Activated CD4-positive, alpha-beta T cell treated with anti-CD3 and anti-CD28 coated beads for 48 hours (primary cell): Measurements from ENCODE around the gene ZNF135.

Source experiments
- DNase-seq: peaks from one replicate; pipeline ENCODE4 v3.0.0-alpha.2; 2020

Gene ZNF135

DNA sequence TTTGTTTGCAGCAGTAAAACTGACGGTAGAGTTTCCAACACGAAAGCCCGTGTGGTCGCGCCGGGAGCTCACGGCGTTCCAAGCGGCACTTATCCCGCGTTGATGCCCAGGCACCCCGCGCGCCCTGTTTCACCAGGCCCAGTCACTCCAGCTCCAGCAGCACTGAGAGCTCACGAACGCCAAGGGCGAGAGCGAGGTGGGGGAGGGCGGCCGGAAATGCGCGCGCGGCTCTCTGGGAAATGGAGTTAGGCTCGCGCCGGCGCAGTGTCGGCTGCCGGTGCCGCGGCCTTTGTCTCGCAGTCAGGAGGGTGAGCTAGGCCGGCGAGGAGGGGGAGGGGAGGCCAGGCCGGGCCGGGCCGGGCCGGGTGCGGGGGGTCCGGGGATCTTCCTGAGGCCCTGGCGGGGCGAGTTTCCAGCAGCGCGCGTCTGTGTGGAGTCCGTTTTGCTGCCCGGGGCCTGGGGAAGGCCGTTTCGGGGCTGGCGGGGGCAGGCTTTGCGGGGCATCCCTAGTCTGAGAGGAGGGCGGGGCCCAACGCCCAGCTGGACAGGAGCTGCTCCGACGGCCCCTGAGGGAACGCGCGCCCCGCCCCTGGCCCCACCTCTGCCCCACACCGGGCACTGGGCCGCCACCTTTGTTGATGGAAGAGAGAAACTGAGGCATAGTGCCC lies at the start of gene ZNF135:
Gene ZNF135 (plus strand): TSS at position 280 of the 668 bp plus-strand sequence. CDS start 721 bp downstream, outside the sequence.
- peak; percentile 73 for DNase-seq

DNA sequence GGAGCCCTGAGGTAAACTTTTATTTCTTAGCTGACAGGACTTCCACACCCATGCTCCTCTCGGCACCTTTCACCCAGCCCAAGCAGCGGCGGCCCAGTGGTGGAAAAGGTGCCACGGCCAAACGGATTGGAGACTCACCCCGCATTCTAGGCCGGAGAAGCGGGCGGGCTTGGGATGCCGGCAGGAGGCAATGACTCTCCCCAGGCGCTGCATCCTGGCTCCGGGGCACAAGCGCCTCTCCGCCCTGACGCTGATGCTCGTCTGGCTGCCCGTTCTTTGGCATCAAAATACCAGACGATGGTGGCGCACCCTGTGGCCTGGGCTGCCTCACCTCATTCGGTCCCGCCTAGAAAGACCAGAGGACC lies 49.8 kb upstream of the ZNF135 start:
- no peak for DNase-seq

DNA sequence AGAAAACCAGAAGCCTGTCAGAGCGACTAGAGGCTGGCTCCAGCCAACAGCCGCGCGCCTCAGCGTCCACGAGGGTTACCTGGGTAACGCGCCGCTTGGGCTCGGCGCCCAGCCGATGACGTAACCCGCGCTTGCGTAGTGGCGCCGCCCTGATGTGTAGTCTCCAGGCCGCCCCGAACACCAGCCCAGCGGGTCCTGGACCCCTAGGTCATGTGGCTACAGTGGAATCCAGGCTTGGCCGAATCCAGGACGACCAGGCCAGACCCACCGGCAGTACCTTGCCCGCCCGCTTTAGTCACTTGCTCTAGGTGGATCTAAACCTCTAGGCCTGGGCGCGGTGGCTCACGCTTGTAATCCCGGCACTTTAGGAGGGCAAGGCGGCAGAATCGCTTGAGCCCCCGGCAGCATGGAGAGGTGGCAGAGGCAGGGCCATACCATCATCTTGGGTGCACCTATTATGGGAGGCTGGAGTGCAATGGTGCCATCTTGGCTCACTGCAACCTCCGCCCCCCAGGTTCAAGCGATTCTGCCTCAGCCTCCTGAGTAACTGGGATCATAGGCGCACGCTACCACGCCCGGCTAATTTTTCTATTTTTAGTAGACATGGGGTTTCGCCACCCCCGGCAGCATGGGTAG lies 49.3 kb upstream of the ZNF135 start:
- peak; percentile 77 for DNase-seq

DNA sequence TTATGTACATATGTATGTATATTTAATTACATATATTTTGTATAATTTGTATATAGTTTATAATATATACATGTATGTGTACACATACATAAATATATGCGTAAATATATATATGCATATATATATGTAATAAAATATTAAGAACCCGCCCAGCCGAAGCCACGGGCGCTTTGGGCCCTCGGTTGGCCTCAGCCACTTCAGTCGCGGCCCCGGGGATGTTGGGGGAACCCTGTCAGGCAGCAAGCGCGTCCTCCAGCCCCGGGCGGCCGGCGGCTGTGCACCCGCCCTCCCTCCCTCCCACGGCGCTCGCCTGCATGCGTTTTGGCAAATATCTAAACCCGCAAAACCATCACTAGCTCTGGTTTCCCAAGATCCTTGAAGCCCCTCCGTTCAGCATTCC lies 48.6 kb upstream of the ZNF135 start:
- no peak for DNase-seq

DNA sequence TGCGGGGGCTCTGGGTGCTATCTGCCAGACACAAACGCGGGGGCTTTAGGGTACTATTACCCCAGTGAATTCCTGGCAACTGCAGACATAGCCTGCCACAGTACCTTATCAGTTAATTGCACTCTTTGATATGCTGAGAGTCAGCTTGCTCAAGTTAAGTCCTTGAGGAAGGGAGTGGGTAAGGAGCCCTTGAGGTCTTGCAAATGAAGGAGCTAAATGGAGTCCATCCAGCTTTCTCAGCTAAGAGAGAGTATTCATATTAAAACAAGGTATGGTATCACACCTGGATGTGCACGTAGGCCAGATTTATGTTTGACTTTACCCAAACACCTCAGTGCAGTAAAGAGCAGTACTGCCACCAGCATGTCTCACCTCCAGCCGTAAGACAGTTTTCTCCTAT lies 44.9 kb upstream of the ZNF135 start:
- no peak for DNase-seq

DNA sequence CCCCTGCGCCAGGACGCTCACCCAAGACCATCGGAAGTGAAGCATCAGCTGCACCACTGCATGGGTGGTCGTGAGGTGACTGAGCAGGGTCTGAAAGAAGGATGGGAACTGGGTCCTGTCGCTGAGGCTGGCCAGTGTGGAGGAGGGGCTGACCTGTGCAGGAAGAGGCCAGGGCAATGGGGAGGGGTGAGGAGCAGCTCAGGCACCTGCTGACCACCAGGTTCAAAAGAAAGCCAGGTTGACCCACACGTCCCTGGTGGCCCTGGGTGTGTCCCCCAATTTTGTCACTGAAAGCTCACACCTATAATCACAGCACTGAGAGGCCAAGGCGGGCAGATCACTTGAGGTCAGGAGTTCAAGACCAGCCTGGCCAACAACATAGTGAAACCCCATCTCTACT lies 39.0 kb upstream of the ZNF135 start:
- no peak for DNase-seq

DNA sequence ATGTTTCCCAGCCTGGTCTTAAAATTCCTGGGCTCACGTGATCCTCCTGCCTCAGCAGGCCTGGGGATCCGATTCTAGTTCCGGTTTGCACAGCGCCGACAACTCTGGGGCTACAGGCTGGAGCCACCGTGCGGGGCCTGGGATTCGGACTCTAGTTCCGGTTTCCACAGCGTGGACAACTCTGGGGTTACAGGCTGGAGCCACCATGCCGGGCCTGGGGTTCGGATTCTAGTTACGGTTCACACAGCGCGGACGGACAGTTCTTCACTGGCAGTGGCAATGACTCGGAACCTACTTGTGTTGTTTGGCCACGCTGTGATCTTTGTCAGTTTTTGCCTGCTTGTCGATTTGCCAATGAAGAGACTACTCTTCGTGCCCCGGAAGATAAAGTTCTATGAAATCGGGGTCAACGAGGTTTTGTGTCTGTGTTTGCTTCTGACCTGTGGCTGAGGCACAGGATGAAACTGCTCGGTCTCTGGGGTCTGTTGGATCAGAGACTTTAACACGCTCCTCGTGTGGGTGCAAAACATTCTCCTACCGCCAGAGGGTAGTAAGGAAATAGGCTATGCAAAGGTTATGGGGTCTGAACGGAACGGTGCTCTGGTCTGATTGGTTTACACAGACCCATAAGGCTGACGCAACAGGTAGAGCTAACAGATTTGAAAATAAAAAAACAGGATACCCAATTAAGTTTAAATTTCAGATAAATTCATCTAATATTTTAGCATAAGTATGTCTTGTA lies 37.4 kb upstream of the ZNF135 start:
- peak; percentile 55 for DNase-seq

DNA sequence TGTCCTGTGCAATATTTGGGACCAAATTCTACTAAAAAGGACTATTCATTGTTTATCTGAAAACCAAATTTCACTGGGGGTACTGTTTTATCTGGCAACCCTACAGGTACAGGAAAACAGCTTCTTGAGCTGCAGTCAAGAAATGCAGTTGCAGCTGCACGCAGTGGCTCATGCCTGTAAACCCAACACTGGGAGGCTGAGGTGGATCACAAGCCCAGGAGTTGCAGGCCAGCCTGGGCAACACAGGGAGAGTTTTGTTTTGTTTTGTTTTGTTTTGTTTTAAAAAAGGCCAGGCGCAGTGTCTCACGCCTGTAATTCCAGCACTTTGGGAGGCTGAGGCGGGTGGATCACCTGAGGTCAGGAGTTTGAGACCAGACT lies 36.8 kb upstream of the ZNF135 start:
- DNase-seq = no peak

DNA sequence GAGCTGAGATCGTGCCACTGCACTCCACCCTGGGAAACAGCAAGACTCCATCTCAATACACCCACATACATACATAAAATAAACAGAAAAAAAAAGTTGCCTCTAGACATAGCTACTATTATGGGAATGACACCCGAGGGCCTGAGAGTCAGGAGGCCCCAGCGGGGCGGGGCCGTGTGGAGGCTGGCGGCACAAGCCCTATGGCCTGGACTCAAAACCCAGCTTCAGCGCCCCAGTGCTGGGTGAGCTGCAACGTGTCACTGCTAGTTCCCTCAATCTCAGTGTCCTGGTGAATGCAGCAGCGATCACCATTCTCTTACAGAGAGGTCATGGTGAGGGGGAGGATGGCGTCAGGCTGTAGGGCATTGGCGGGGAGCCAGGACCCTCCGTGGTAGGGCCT lies 34.4 kb upstream of the ZNF135 start:
- no peak for DNase-seq

DNA sequence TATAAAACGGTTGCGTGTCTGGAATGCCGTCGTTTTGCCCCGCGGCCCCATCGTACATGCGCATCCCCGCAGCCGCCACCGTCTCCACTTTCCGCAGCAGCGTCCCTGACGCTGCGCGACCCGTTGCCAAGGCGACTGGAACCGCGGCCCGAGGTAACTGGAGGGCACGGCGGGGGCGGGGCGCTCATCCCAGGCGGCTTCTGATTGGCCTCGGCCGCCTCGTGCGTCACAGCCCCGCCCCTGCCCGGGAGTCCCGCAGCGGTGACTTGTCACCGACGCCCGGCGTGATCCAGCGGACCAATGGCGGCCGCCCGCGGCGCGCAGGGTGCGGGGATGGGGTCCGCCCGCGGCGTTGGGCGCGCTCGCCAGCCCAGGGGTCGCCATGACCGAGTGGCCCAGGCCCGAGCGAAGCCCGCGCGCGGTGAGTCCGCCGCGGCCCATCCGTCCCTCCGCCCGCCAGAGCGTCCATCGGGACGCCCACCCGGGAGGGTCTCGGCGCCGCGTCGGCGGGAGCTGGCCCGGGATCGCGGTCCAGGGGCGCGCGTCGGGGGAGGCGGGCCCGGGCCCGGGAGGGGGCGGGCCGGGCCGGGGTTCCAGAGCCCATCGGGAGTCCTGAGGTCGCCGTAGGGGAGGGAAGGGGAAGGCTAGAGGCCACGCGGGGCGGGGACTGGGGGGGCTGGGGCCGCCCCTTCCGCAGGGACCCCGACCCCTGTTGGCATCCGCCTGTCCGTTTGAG lies 25.2 kb upstream of the ZNF135 start, which contains the start of gene ZSCAN1:
Gene ZSCAN1 (plus strand): TSS at position 285 of the 736 bp plus-strand sequence. CDS start 3,812 bp downstream, outside the sequence.
- DNase-seq = peak; percentile 64

DNA sequence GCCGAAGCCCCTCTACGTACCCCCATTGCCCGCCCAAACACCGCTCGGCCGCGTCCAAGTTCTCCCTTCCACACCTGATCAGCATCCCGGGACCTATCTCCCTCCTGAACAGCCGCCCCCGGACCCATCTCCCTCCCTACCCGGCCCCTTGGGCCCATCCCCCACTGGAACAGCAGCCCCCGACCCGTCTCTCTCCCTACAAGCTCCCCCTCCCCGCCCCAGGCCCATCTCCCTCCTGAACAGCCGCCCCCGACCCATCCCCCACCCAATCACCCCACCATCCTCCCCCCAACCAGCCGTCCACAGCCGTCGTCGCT lies 24.6 kb upstream of the ZNF135 start:
- DNase-seq = no peak

DNA sequence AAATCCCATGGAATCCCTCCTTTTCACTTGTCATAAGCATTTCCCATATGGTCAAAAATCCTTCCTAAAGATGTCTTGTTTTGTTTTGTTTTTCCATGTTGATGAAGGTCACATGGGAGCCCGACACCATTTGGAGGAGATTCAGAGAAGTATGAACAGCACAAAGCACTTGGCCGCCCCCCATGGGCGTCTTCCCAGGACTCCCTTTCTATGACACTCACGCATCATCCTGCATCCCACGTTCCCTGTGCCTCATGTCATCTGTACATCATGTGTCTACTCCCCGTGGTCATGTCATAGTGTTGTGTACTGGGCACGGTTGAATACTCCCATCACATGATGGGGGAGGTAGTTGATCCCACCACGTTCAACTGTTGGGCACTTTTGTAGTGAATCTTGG lies 23.2 kb upstream of the ZNF135 start:
- DNase-seq = no peak

DNA sequence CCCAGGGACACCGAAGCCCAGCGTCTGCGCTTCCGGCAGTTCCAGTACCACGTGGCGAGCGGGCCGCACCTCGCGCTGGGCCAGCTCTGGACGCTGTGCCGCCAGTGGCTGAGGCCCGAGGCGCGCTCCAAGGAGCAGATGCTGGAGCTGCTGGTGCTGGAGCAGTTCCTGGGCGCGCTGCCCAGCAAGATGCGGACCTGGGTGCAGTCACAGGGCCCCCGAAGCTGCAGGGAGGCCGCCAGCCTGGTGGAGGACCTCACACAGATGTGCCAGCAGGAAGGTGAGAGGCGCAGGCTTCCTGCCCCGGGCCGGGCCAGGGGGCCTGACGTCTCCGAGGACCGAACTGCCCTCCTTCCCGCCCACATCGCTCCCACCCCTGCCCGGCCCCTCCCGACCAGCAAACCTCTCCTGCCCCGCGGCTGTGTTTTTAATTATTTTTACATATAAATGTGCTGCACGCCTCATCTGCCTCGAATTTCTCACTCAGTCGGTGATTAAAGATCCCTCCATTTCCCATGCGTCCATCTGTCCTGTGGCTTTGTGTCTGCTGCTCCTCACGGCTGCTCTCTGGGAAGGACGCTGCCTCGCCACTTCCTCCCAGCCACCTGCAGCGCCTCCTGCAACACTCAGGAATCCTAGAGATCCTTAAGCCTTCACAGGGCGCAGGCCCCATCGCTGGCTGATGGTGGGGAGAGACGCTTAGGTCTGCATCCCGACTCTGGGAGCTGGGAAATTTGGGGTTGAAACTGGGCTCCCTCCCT lies 21.0 kb upstream of the ZNF135 start:
- DNase-seq = no peak

DNA sequence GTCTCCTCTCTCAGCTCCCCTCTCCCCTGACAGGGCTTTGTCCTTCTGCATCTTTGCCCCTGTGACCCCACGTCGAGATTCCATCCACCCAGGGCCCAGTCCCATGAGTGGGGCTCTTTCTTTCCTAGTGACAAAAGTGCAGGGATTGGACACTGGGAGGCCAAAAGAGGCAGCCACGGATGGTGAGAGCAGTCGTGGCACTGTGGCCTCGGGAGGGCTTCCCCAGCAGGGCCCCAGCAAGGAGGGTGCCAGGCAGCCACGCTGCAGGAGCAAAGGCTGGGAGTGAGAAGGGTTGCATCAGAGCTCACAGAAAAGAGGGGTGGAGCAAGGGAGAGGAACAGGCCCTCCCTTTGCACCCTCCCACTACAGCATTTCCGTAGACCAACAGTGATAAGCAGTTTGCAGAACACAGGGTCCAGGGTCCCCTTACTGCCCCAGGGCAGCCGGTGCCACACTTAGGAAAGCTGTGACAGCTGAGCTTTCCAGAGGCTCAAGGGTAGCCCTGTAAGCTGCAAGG lies 20.3 kb upstream of the ZNF135 start:
- no peak for DNase-seq

DNA sequence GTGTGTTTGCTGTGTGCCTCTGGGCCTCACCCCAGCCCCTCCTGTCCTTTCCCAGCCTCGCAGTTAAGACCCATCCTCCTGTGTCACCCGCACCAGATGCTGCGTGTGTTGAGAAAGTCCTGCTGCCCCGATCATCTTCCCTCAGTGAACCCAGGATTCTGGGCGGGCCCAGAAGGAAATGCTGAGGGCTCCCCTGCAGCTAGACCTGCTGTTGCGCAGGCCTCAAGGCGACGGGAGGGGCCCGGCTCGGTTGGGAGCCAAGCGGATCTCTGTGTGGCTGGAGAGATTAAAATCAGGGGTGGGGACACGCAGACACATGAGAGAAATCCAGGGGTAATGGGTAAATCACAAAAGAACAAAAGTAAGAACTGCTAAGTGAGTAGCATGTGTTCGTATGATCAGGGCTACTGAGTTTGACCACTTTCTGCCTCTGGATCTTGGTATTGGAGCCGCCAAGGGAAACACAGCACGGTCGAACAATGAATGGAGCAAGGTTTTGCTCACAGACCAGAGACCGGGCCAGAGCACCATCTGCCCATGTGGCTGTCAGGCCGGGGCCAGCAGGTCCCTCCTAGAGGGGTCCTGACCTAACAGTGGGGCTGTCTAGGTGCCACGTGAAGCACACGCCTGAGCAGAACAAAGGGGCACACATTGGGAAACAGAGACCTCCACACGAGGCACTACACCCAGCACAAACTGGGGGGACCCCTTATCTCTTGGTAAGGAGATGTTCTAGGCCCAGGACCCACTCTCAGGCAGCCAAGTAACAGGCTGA lies 18.1 kb upstream of the ZNF135 start:
- no peak for DNase-seq

DNA sequence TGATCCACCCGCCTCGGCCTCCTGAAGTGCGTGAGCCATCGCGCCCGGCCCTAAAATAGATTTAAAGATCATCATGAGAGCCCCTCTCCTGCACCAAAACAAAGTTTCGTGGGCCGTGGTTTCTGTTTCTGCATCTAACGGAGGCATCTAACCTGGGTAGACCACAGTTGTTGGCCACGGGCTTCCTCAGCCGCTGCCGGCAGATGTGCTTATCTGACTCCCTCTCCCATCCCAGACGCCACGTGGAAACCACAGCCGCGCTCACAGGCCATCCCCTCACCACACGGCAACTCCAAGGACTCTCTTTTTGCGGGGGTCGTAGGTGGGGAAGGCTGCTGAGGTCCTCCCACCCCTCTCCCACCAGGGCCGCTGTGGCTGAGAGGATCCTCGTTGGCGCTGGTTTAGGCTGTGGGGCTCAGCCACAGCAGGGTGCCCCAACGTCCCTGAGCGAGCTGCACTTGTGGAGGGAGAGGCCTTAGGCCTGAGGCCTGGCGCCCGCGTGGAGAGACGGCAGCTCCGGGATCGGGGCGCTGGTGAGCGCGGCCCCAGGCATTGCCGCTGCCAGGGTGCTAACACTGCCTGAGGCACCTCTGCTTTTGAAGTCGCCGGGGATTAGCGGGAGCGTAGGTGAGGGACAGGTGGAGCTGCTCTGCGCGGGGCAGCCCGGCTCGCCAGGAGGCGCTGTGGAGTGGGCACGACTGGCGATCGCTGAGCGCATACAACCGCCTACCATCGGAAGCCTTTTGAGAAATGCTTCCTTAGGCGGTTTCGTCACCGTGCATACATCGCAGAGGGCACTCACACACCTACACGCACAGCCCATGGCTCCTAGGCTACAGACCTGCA lies 16.4 kb upstream of the ZNF135 start:
- peak; percentile 11 for DNase-seq

DNA sequence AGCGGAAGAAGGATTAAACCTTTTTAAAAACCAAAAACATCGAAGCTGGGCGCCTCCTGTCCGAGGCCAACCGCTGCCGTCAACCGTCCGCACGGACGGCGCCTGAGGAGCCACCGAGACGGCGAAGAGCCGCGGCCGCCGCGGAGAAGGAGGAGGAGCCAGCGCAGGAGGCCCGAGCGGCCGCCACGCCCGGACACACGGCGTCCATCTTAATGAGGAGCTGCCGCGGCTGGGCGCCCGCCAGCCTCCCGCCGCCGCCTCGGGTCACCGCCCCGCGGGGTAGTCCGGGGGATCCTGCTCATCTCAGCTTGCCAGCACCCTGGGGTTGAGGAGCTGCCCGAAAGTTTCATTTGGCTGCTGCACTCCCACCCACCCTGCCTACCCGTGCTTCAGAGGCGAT lies 14.7 kb upstream of the ZNF135 start:
- DNase-seq = no peak

DNA sequence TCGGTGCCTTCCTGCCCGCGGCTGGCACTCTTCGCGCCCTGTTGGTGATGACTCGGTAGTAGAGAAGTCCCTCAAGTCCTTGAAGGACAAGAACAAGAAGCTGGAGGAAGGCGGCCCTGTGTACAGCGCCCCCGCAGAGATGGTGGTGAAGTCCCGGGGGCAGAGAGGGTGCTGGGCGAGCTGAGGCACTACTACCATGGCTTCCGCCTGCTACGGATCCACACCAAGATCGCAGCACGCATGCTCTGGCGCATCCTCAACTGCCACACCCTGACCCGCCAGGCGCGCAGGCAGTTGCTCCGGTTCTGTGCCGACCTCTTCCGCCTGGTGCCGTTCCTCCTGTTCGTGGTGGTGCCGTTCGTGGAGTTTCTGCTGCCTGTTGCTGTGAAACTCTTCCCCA lies 14.2 kb upstream of the ZNF135 start:
- DNase-seq = no peak

DNA sequence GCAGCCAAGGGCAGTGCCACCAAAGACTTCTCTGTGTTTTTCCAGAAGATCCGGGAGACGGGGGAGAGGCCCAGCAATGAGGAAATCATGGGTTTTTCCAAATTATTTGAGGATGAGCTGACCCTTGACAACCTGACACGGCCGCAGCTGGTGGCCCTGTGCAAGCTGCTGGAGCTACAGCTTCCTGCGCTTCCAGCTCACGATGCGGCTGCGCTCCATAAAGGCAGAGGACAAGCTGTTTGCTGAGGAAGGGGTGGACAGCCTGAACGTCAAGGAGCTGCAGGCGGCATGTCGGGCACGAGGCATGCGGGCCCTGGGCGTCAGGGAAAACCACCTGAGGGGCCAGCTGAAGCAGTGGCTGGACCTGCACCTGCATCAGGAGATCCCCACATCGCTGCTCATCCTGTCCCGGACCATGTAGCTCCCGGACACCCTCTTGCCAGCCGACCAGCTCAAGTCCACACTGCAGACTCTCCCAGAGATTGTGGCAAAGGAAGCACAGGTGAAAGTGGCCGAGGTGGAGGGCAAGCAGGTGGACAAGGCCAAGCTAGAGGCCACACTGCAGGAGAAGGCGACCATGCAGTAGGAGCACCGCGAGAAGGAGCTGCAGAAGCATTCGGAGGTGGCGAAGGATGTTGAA lies 13.6 kb upstream of the ZNF135 start:
- DNase-seq = no peak

DNA sequence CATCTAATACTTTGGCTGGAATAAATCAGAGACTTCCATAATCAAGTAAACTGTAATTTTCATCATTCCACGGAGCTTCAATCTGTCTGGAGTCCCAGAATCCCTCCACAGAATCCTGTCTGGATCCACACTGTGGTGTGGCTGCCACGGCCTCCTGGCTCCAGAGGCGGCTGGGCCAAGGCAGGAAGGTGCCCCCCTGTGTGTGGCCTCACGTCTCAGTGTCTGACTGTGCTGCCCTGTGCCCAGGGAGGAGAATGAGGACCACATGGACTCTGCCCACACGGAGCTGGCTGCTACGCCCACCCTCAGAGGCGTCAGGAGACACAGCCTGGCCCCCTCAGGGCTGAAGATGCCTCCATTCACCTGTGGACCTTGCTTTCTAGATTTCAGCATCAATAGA lies 12.2 kb upstream of the ZNF135 start:
- DNase-seq = no peak
